Amniotic epithelial cell (primary cell): ENCODE measurements around the gene ADGRV1.
"Not testable (repeated sequence)": the region's sequence is repeated elsewhere in the genome, so short reads cannot be mapped to it uniquely, and the experiment has no call there.

ENCODE experiments used
- DNase-seq: peaks from one replicate; pipeline ENCODE4 v3.0.0-alpha.2; 2010; ENCODE audit warnings: low read depth

The ADGRV1 gene

DNA sequence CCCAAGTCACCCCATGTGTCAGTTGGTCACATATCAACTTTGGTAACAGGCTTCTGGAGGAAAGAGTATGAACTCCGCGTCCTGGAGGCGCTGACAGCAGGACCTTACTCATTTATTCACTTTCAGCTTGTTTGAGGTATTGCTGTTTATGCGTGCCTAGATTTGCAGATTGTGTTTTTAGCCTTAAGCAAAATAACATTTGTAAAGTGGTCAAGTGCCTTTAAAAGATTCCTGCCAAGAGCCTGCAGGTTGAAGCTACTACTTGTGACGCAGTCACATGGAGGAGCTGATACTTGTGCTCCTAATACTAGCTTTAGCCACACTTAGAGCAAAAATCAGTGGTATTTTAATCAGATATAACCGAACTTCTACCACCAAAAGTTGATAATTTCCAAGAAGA, 351.3 kb downstream of the ADGRV1 start:
- no peak for DNase-seq

DNA sequence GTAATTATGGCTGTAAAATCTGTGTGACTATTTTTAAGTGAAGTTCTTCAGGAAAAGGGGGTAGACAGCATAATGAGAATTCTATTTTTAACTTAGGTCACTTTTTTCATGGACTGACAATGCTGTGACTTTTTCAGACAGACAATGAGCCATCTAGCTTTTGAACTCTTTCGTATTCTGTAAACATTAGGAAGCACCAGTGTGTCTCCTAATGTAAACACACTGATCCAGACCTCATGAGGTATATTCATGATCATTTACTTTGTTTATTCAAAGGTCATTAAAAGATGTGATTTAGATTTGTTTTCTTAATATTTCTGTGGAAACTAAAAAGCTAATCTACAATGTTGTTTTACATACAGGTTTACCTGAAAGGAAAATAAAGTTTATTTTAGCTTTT, 352.6 kb downstream of the ADGRV1 start:
- no peak for DNase-seq

DNA sequence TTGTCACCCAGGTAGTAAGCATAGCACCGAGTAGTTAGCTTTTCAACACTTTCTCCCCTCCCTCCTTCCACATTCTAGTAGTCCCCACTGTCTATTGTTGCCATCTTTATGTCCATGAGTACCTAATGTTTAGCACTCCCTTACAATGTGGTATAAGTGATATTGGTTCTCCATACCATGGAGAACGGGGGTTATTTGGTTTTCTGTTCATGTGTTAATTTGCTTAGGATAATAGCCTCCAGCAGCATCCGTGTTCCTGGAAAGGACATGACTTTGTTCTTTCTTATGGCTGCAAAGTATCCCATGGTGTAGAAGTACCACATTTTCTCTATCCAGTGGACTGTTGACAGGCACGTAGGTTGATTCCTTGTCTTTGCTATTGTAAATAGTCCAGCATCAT, 353.9 kb downstream of the ADGRV1 start:
- no peak for DNase-seq

- DNase-seq: no peak
Measured at GRCh38 chr5:90915393-90915792, 356.8 kb downstream of the ADGRV1 start.

DNA sequence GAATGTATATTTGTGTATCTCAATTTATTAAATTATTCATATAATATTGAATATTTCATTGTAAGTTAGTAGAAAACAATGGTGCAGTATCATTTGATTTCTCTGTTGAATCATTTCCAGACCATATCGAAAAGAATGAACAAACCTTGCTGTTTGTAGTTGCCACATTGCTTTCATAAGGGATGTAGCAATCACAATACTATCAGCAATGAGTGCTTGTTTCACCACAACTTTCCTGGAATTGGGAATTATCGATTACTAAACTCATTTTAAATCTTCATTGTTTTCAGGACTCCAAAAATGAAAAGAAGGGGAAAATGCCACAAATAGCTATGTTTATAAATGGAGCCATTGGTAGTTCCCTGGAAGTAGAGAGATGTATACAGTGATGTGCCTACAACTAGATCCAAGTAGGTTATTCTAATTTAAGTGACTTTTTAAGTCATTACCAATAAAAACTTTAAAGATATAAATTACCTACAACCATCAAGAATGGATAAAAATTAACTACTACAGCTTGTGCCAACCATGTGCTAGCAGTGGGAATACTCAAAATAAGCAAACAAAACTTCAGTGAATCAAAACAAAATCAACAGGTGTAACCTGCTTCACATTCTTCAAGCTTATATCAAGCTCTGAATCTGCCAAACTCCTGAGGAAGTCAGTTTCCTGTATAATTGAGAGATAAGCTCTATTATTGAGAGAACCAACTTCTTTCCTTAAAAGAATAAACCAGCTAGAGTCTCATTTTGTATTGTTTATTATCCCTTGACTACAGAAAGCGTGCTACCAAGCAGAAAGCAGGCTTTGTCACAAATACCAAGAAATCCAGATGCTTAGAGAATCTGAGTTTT, 358.6 kb downstream of the ADGRV1 start:
- DNase-seq: no peak

- no peak for DNase-seq
Measured at GRCh38 chr5:90917928-90918668, 359.5 kb downstream of the ADGRV1 start.

DNA sequence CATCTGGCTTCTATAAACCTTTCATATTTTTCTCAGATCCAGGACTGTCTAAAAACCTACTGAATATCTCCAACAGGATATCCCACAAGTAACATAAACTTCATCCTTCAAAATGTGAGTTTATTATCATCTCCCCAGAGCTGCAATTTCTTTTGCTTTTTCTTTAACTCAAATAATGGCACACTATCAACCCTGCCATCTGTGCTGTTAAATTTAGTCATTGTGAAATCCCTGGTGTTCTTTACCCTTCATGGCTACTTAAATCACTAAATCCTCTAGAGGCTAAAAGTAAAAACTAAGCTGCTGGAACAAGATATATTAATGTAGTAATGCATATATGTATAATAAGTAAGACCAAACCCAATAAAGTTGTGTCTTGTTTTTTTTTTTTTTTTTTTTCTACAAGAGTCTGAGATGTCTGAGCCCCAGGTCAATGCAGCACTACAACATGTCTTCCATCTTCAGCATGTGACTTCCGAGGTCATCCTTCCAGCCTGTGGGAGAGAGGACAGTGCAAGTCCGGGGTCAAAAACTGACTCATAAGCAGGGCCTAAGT, 362.9 kb downstream of the ADGRV1 start:
- DNase-seq: no peak

DNA sequence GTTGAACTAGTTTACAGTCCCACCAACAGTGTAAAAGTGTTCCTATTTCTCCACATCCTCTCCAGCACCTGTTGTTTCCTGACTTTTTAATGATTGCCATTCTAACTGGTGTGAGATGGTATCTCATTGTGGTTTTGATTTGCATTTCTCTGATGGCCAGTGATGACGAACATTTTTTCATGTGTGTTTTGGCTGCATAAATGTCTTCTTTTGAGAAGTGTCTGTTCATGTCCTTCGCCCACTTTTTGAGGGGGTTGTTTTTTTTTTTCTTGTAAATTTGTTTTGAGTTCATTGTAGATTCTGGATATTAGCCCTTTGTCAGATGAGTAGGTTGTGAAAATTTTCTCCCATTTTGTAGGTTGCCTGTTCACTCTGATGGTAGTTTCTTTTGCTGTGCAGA, 365.6 kb downstream of the ADGRV1 start:
- not testable (repeated sequence) for DNase-seq

GRCh38 chr5:90929013-90929839, 370.6 kb downstream of the ADGRV1 start:
- DNase-seq: not testable (repeated sequence)

- DNase-seq: no peak
Measured at GRCh38 chr5:90930062-90930461, 371.5 kb downstream of the ADGRV1 start.

- DNase-seq: no peak
Measured at GRCh38 chr5:90930756-90931431, 372.3 kb downstream of the ADGRV1 start.

GRCh38 chr5:90932052-90932699, 373.6 kb downstream of the ADGRV1 start:
- peak; percentile 57 for DNase-seq

- peak; percentile 28 for DNase-seq
Measured at GRCh38 chr5:90933298-90933697, 374.7 kb downstream of the ADGRV1 start.

GRCh38 chr5:90934091-90934719, 375.6 kb downstream of the ADGRV1 start:
- DNase-seq: no peak

- no peak for DNase-seq
Measured at GRCh38 chr5:90934738-90935137, 376.1 kb downstream of the ADGRV1 start.

DNA sequence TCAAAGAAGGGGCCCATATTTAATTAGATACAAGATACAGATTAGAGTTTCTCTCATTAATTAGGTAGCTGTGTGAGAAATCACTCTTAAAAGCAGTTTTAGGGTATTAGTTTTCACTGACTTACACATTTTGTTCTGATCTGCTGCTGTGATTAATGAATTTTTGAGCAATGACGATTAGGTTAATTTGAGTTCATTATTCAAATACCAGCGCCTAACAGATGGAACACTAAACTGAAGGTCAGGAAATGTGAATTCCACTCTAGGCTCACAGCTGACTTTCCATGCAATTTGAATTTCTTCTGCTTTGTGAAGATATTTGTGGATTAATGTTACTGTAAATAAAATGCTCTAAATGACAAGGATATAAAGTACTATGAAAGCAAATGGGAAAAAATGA, 380.6 kb downstream of the ADGRV1 start:
- no peak for DNase-seq

DNA sequence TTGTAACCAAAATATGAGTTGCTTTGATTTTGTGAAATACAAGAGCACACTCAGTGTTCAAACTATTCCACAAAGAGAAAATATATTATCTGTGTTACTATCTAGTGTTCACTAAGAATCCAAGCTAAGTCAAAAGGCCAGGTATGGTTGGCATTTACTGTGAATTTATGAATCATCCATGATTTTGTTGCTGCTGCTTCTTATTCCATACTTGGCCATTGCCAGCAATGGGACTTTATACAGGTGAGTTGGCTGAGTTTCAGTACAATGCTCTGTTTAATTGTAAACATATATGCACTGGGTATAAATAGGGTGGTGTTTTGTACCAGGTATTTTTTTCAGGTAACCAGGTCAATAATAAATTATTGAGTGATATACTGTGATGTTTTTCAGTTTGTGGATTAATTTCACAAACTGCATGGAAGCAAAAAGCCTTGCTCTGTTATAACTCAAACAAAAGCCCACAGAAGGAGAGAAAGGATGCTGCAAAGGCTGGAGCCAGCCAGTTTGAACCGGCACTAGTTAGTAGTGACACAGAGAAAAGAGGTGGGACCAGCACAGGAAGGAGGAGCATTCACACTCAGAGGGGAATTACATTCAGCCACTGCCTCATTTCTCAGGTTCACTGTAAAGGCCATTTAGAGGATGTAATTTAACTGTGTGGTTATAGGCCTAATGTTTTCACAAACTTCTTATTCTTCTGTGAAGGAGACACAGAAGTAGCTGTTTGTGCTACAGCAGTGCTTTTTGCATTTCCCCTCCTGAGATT, 381.8 kb downstream of the ADGRV1 start:
- no peak for DNase-seq

GRCh38 chr5:90941002-90941720, 382.6 kb downstream of the ADGRV1 start:
- no peak for DNase-seq

GRCh38 chr5:90944116-90944515, 385.5 kb downstream of the ADGRV1 start:
- DNase-seq: no peak
